Uterus (tissue), 4 donors: ENCODE data around the gene NRG3. TPM values are rescaled to one million over a fixed set of nuclear protein-coding genes. Genes with fewer than 3 reads are reported as not detected.

Source experiments
- DNase-seq, 2 donors: peaks; one replicate each; pipeline ENCODE4 v3.0.0-alpha.2; 2019 to 2020
- H3K27ac ChIP-seq, 2 donors: fragments of 200-600 bp; sonication (generic); 1 replicate in 1 of 2; 2 replicates in 1 of 2; pipeline ENCODE4 v1.5.1; 2016 to 2018
- H3K27me3 ChIP-seq, 2 donors: fragments of 200-600 bp; sonication (generic); one replicate each; pipeline ENCODE4 v1.5.1; 2018 to 2019; ENCODE audit warnings: control low read depth in 1 of 2
- H3K36me3 ChIP-seq, 2 donors: fragments of 200-600 bp; sonication (generic); one replicate each; pipeline ENCODE4 v1.5.1; 2019; ENCODE audit warnings: control low read depth in 1 of 2
- H3K4me1 ChIP-seq, 2 donors: fragments of 200-600 bp; sonication (generic); one replicate each; pipeline ENCODE4 v1.5.1; 2018 to 2019; ENCODE audit warnings: control low read depth in 1 of 2
- H3K4me3 ChIP-seq, 2 donors: fragments of 200-600 bp; sonication (generic); 1 replicate in 1 of 2; 2 replicates in 1 of 2; pipeline ENCODE4 v1.5.1; 2018 to 2019; ENCODE audit warnings: mild to moderate bottlenecking in 1 of 2
- H3K9me3 ChIP-seq, 2 donors: fragments of 200-600 bp; sonication (generic); one replicate each; pipeline ENCODE4 v1.5.1; 2019; ENCODE audit warnings: control low read depth in 1 of 2
- POLR2A ChIP-seq, 2 donors: fragments of 450-650 bp; IDR thresholded peaks; one replicate each; pipeline ENCODE4 v1.6.1; 2016; ENCODE audit warnings: antibody characterized with exemption in 2 of 2, mild to moderate bottlenecking in 1 of 2, moderate library complexity in 1 of 2
- intact Hi-C: fragments of 100-400 bp; cut with DNase I; formaldehyde crosslinking; loops from one replicate; pipeline ENCODE4 v1.15.1; 2023; ENCODE audit warnings: low total_unique reads
- total RNA-seq, 4 donors: library from RNA; depleted of rRNA in 3 of 4; stranded (reverse); fragments of >200 nt in 3 of 4; gene quantifications; one replicate each; pipeline versions ENCODE4 v1.1.0 to v1.2.4, GENCODE V29; 2014 to 2023
- TF ChIP-seq, protein P1 (sequence below), 4 experiments: fragments of 200-600 bp in 2 of 4; fragments of 450-650 bp in 2 of 4; sonication (generic) in 2 of 4; IDR thresholded peaks; one replicate each; pipeline ENCODE4 v1.5.1; 2016 to 2019; ENCODE audit warnings: antibody characterized with exemption in 4 of 4, mild to moderate bottlenecking in 2 of 4, moderate library complexity in 1 of 4
- donor health status: DM: yes; HTN: yes; CAD: no.

The NRG3 gene
- total RNA-seq, 4 donors from 2014 or later = 0.27 to 1.0 TPM; not detected in 2

DNA sequence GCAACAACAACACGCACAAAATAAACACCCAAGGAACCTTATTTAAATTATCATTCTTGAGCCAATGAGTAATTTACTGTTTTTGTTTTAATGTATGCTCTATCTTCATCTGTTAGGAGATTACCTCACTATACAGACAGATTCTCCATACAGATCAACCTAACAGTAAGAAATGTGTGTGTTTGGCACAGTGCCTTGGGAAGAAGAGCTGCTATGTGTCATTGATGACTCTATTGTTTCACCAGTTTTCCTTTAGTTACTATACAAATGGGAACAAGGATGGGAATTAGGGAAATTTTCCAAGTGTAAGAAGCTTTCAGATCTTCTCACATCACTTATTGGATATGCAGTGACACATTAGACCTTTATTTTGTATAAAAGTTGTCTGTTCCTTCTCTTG is 640.3 kb downstream of the NRG3 start:
- H3K9me3 ChIP-seq = no peaks in the 10 kb centered on the region
- no peaks in the 10 kb centered on the region for H3K27me3 ChIP-seq
- intact Hi-C loops = no loop called here
- H3K36me3 ChIP-seq = no peaks in the 10 kb centered on the region
- DNase-seq = no peak
- H3K4me1 ChIP-seq = no peaks in the 10 kb centered on the region
- no peak overlapping the region for H3K27ac ChIP-seq
- TF ChIP-seq, protein P1, sequence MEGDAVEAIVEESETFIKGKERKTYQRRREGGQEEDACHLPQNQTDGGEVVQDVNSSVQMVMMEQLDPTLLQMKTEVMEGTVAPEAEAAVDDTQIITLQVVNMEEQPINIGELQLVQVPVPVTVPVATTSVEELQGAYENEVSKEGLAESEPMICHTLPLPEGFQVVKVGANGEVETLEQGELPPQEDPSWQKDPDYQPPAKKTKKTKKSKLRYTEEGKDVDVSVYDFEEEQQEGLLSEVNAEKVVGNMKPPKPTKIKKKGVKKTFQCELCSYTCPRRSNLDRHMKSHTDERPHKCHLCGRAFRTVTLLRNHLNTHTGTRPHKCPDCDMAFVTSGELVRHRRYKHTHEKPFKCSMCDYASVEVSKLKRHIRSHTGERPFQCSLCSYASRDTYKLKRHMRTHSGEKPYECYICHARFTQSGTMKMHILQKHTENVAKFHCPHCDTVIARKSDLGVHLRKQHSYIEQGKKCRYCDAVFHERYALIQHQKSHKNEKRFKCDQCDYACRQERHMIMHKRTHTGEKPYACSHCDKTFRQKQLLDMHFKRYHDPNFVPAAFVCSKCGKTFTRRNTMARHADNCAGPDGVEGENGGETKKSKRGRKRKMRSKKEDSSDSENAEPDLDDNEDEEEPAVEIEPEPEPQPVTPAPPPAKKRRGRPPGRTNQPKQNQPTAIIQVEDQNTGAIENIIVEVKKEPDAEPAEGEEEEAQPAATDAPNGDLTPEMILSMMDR (IDR thresholded peaks at IDR 0.05) = no peak
- no peak for TF ChIP-seq POLR2A (IDR thresholded peaks at IDR 0.05)
- H3K4me3 ChIP-seq = no peak overlapping the region

DNA sequence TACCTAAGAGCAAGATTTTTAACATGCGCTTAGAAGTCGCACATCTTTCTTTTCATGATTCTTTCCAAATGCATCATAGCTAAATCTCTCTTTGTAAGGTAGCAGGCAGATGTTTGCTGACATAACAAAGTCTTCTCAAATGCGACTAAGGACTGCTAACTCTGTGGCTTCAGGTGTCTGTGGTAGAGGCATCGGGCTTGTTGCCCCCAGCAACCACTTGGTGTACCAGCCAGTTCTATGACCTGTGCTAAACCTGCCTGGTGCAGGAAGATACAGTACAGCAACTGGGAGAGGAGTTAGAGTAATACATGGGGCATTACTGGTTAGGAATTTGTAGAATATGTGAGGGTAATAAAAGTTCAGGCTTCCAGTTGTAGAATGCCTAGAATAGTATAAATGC is 654.1 kb downstream of the NRG3 start:
- Histone ChIP-seq H3K9me3 (no peaks in the 10 kb centered on the region), H3K4me1 (no peaks in the 10 kb centered on the region), H3K27me3 (no peaks in the 10 kb centered on the region), H3K36me3 (no peaks in the 10 kb centered on the region), H3K27ac (no peak overlapping the region), H3K4me3 (no peak overlapping the region)
- intact Hi-C loops = no loop called here
- no peak for TF ChIP-seq POLR2A (IDR thresholded peaks at IDR 0.05)
- TF ChIP-seq, protein P1 (IDR thresholded peaks at IDR 0.05) = no peak
- DNase-seq = no peak

DNA sequence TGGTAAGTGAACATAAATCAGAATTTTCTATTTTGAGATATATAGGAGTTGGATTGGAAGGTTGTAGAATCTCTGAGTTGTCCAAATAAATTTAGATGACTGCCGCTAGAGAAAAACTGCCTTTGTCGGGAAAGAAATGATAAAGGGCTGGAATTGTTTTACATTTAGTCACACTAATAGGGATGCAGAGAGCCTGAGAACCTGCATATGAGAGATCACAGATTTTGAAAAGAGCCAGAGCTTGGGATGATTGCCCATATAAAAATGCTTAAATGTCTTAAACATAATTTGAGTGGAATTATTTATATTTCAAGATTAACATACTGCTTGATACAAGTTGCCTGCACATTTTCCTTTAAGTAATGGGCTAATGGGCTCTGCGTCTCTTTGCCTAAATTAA is 660.5 kb downstream of the NRG3 start:
- no peak overlapping the region for H3K27ac ChIP-seq
- H3K27me3 ChIP-seq = no peaks in the 10 kb centered on the region
- no peak overlapping the region for H3K4me3 ChIP-seq
- intact Hi-C loops = no loop called here
- H3K4me1 ChIP-seq = no peaks in the 10 kb centered on the region
- no peaks in the 10 kb centered on the region for H3K9me3 ChIP-seq
- TF ChIP-seq, protein P1 (IDR thresholded peaks at IDR 0.05) = no peak
- no peak for TF ChIP-seq POLR2A (IDR thresholded peaks at IDR 0.05)
- no peak for DNase-seq
- no peaks in the 10 kb centered on the region for H3K36me3 ChIP-seq

DNA sequence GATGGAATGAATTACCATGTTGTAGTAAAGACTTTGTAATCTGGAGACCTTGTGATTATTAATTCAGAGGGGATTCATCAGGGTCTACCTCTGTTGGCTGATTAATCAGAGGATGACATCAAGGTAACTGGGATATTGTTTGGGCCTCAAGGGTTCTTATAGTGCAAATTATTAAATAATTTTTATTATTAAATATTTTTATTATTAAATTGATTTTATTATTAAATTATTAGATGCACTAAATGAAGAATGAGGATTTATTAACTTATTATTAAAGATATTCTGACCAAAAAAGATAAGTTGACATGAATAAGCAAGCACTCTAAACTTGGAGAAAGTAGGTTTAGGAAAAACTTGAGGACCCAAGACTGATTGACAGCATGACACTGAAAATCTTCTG is 661.7 kb downstream of the NRG3 start:
- H3K4me1 ChIP-seq = no peaks in the 10 kb centered on the region
- intact Hi-C loops = no loop called here
- no peak overlapping the region for H3K4me3 ChIP-seq
- DNase-seq = no peak
- H3K27me3 ChIP-seq = no peaks in the 10 kb centered on the region
- H3K27ac ChIP-seq = no peak overlapping the region
- no peaks in the 10 kb centered on the region for H3K9me3 ChIP-seq
- TF ChIP-seq, protein P1 (IDR thresholded peaks at IDR 0.05) = no peak
- no peak for TF ChIP-seq POLR2A (IDR thresholded peaks at IDR 0.05)
- no peaks in the 10 kb centered on the region for H3K36me3 ChIP-seq

DNA sequence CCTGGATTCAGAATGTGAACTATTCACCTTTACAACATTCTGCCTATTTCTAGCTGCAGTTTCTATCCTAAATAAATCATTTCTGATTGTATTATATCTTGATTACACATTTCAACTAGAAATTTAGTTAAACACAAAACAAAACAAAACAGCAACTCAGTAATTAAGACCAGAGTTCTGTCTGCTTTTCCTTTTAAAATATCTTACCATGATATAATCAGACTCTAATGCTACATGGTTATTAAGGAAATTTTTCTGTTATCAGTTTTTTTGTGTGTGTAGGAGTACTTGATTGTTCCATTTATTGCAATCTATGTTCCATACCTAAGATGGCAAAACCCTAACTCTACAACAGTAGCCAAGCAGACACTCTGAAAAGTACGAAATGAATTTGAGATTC is 663.3 kb downstream of the NRG3 start:
- H3K27me3 ChIP-seq = no peaks in the 10 kb centered on the region
- H3K36me3 ChIP-seq = no peaks in the 10 kb centered on the region
- no peaks in the 10 kb centered on the region for H3K4me1 ChIP-seq
- H3K9me3 ChIP-seq = no peaks in the 10 kb centered on the region
- DNase-seq = no peak
- H3K27ac ChIP-seq = no peak overlapping the region
- TF ChIP-seq POLR2A (IDR thresholded peaks at IDR 0.05) = no peak
- TF ChIP-seq, protein P1 (IDR thresholded peaks at IDR 0.05) = no peak
- intact Hi-C loops = no loop called here
- no peak overlapping the region for H3K4me3 ChIP-seq
